ENCODE results near the gene GPX4. TPM values are rescaled to one million over a fixed set of nuclear protein-coding genes. Genes with fewer than 3 reads are reported as not detected.
A peak's percentile ranks its signal among the peaks of the same experiment; 100 is the strongest.

The GPX4 gene
- total and polyA plus RNA-seq, 9 of the 15 experiments (the other 6 are each of a cell fraction or from before 2014, with no cell fraction given) = 61.4 to 661 (median 349) TPM

GRCh38 chr19:1103708-1104310 lies at the start of gene GPX4 (continued):
- TF ChIP-seq STAT6 (CRISPR knock-in tag; IDR thresholded peaks at IDR 0.05) = no peak
- 0 out of 4 replicates have a peak, but pooled peaks of 1 of the 2 experiments have one; percentile 47 for TF ChIP-seq ZMIZ1 (IDR thresholded peaks at IDR 0.05; ENCODE audit: low read depth in 2 of 2, low read length in 2 of 2)
- TF ChIP-seq YY1 (IDR thresholded peaks at IDR 0.05; ENCODE audit: borderline replicate concordance in 1 of 3, control insufficient read depth in 1 of 3, extremely low read depth in 1 of 3, insufficient read depth in 3 of 3, insufficient read length in 1 of 3, insufficient replicate concordance in 2 of 3, low read depth in 1 of 3, low read length in 2 of 3) = peak in 2 of 3 experiments; percentile 55 to 70
- TF ChIP-seq CREM (IDR thresholded peaks at IDR 0.05; ENCODE audit: low read depth) = peak; percentile 79
- no peak for TF ChIP-seq HMBOX1 (IDR thresholded peaks at IDR 0.05)
- peak; percentile 51 for TF ChIP-seq PHF20 (IDR thresholded peaks at IDR 0.05; ENCODE audit: partially characterized antibody)
- TF ChIP-seq GTF2E2 (tag; IDR thresholded peaks at IDR 0.05) = peak; percentile 70; the same call in 1 of the 2 replicates
- TF ChIP-seq NFATC3 (IDR thresholded peaks at IDR 0.05) = no peak
- no peak for TF ChIP-seq FOSL1 (tag; conservative IDR thresholded peaks at IDR 0.05)
- TF ChIP-seq GTF2F1 (IDR thresholded peaks at IDR 0.05; ENCODE audit: low read depth, low read length) = peak; percentile 89
- TF ChIP-seq USF1 (CRISPR knock-in tag; IDR thresholded peaks at IDR 0.05) = peak; percentile 68
- TF ChIP-seq NCOA1 (IDR thresholded peaks at IDR 0.05; ENCODE audit: low read depth) = no peak
- no peak for TF ChIP-seq CEBPG (CRISPR knock-in tag; IDR thresholded peaks at IDR 0.05)
- no peak for TF ChIP-seq CEBPG (tag; conservative IDR thresholded peaks at IDR 0.05 in 1 of 2, IDR thresholded peaks at IDR 0.05 in 1 of 2)
- TF ChIP-seq HMGN3 (IDR thresholded peaks at IDR 0.05; ENCODE audit: borderline replicate concordance, extremely low read depth, insufficient read length, low read depth, low read length) = no peak
- peak; percentile 31 for TF ChIP-seq HNRNPLL (IDR thresholded peaks at IDR 0.05; ENCODE audit: low read depth, low read length, poor library complexity, severe bottlenecking)
- no peak for TF ChIP-seq E2F5 (CRISPR knock-in tag; IDR thresholded peaks at IDR 0.05)
- TF ChIP-seq CBX1 (IDR thresholded peaks at IDR 0.05; ENCODE audit: low read depth) = 0 out of 2 replicates have a peak, but pooled peaks have one; percentile 61
